KMS-11 (cell line): ENCODE data around the gene CCDC107.

Experiments
- H2AFZ ChIP-seq: fragments of 200-600 bp; sonication (generic); 2 replicates; pipeline ENCODE4 v1.6.1; 2016; ENCODE audit warnings: antibody characterized with exemption, mixed run types, low read depth
- H3K27ac ChIP-seq: fragments of 200-600 bp; sonication (generic); 2 replicates; pipeline ENCODE4 v1.6.1; 2016; ENCODE audit warnings: mild to moderate bottlenecking, mixed run types
- H3K27me3 ChIP-seq: fragments of 200-600 bp; sonication (generic); 2 replicates; pipeline ENCODE4 v1.6.1; 2017; ENCODE audit warnings: mild to moderate bottlenecking, low read depth, mixed run types, moderate library complexity; ENCODE audit not compliant: insufficient read depth
- H3K36me3 ChIP-seq: fragments of 200-600 bp; sonication (generic); 2 replicates; pipeline ENCODE4 v1.6.1; 2017; ENCODE audit warnings: mild to moderate bottlenecking, mixed run types; ENCODE audit not compliant: insufficient read depth
- H3K4me1 ChIP-seq: fragments of 200-600 bp; sonication (generic); 2 replicates; pipeline ENCODE4 v1.6.1; 2016; ENCODE audit warnings: mild to moderate bottlenecking, low read depth, mixed run types; ENCODE audit not compliant: poor library complexity, severe bottlenecking
- H3K4me2 ChIP-seq: fragments of 200-600 bp; sonication (generic); 2 replicates; pipeline ENCODE4 v1.7.0; 2016; ENCODE audit warnings: mild to moderate bottlenecking, mixed run types
- H3K4me3 ChIP-seq: fragments of 200-600 bp; sonication (generic); IDR thresholded peaks from 2 replicates; pipeline ENCODE4 v1.6.1; 2017; ENCODE audit warnings: low read depth, low read length, mixed read lengths; ENCODE audit not compliant: insufficient read depth
- H3K79me2 ChIP-seq: fragments of 200-600 bp; sonication (generic); 2 replicates; pipeline ENCODE4 v1.6.1; 2016; ENCODE audit warnings: low read depth, mixed run types; ENCODE audit not compliant: insufficient read depth
- H3K9ac ChIP-seq: fragments of 200-600 bp; sonication (generic); 2 replicates; pipeline ENCODE4 v1.6.1; 2016; ENCODE audit warnings: mild to moderate bottlenecking, mixed run types
- H4K20me1 ChIP-seq: fragments of 200-600 bp; sonication (generic); 2 replicates; pipeline ENCODE4 v1.6.1; 2016; ENCODE audit warnings: mild to moderate bottlenecking, mixed run types; ENCODE audit not compliant: insufficient read depth
- CTCF ChIP-seq: fragments of 200-600 bp; sonication (generic); conservative IDR thresholded peaks from 2 replicates; pipeline ENCODE4 v1.6.1; 2017; ENCODE audit warnings: low read depth, mild to moderate bottlenecking, antibody characterized with exemption, low read length, moderate library complexity, mixed read lengths

Gene CCDC107

GRCh38 chr9:35651956-35652828 is 5.9 kb upstream of the CCDC107 start:
- Histone ChIP-seq H3K4me3 (no peak overlapping the region), H3K27ac (no peak overlapping the region), H3K4me1 (peaks cover 9% of the 10 kb centered on the region), H3K9ac (no peak overlapping the region), H3K36me3 (no peaks in the 10 kb centered on the region), H4K20me1 (no peaks in the 10 kb centered on the region), H3K27me3 (no peaks in the 10 kb centered on the region), H3K79me2 (no peaks in the 10 kb centered on the region), H2AFZ (no peak overlapping the region), H3K4me2 (no peak overlapping the region)
- no peak for TF ChIP-seq CTCF

- Histone ChIP-seq H3K27me3 (no peaks in the 10 kb centered on the region), H3K4me3 (no peak overlapping the region), H3K4me2 (no peak overlapping the region), H4K20me1 (no peaks in the 10 kb centered on the region), H2AFZ (no peak overlapping the region), H3K36me3 (no peaks in the 10 kb centered on the region), H3K27ac (no peak overlapping the region), H3K9ac (no peak overlapping the region), H3K4me1 (peaks cover 7% of the 10 kb centered on the region), H3K79me2 (no peaks in the 10 kb centered on the region)
- TF ChIP-seq CTCF, result no peak
These were observed 5.3 kb upstream of the CCDC107 start for GRCh38 chr9:35652829-35653209.

GRCh38 chr9:35653611-35654010 is 4.5 kb upstream of the CCDC107 start:
- no peak overlapping the region for H3K9ac ChIP-seq
- no peaks in the 10 kb centered on the region for H3K79me2 ChIP-seq
- no peak overlapping the region for H3K27ac ChIP-seq
- no peaks in the 10 kb centered on the region for H3K27me3 ChIP-seq
- H2AFZ ChIP-seq, result no peak overlapping the region
- TF ChIP-seq CTCF, result no peak
- H3K4me2 ChIP-seq, result no peak overlapping the region
- H3K36me3 ChIP-seq, result no peaks in the 10 kb centered on the region
- no peaks in the 10 kb centered on the region for H4K20me1 ChIP-seq
- H3K4me3 ChIP-seq, result no peak overlapping the region
- peaks cover 6% of the 10 kb centered on the region for H3K4me1 ChIP-seq

- Histone ChIP-seq H3K4me2 (no peak overlapping the region), H4K20me1 (no peaks in the 10 kb centered on the region), H3K27ac (no peak overlapping the region), H3K4me3 (no peak overlapping the region), H3K79me2 (no peaks in the 10 kb centered on the region; the same call in 1 of the 2 replicates), H3K27me3 (no peaks in the 10 kb centered on the region), H3K9ac (no peak overlapping the region), H3K4me1 (peaks cover 18% of the 10 kb centered on the region), H2AFZ (no peak overlapping the region), H3K36me3 (no peaks in the 10 kb centered on the region)
- TF ChIP-seq CTCF, result no peak
These were observed 1.7 kb upstream of the CCDC107 start for GRCh38 chr9:35656348-35656747.
